Mammary epithelial cell (primary cell): Measurements from ENCODE around the gene TMEM271.

Experiments
- CTCF ChIP-seq, 2 donors: IDR thresholded peaks in 1 of 2; conservative IDR thresholded peaks in 1 of 2; 2 replicates each; pipeline ENCODE4 v1.5.1; 2011 to 2012; ENCODE audit warnings: inconsistent platforms in 2 of 2, low read length in 2 of 2, mild to moderate bottlenecking in 2 of 2, control low read depth in 1 of 2, low read depth in 1 of 2; ENCODE audit not compliant: insufficient read depth in 1 of 2; ENCODE audit errors: extremely low read depth in 1 of 2
- EZH2 ChIP-seq: IDR thresholded peaks from 2 replicates; pipeline ENCODE4 v1.6.1; 2012; ENCODE audit warnings: low read length, inconsistent platforms, borderline replicate concordance

- TF ChIP-seq CTCF (conservative IDR thresholded peaks at IDR 0.05 in 1 of 2, IDR thresholded peaks at IDR 0.05 in 1 of 2; ENCODE audit: extremely low read depth in 1 of 2, insufficient read depth in 1 of 2, low read depth in 1 of 2, low read length in 2 of 2) (no peak), EZH2 (no peak)
Observed at GRCh38 chr4:524196-524595, 51.9 kb downstream of the TMEM271 start.
